Peyer's patch (tissue), 4 donors: Measurements from ENCODE around the gene ZMYND15.
"Not testable (repeated sequence)": the region's sequence is repeated elsewhere in the genome, so short reads cannot be mapped to it uniquely, and the experiment has no call there.

Source experiments
- CTCF ChIP-seq, 6 experiments: fragments of 450-650 bp in 4 of 6; fragments of 200-600 bp in 2 of 6; sonication (generic) in 1 of 6; IDR thresholded peaks; one replicate each; pipeline ENCODE4 v1.5.1; 2017 to 2019; ENCODE audit warnings: antibody characterized with exemption in 6 of 6, mild to moderate bottlenecking in 3 of 6, moderate library complexity in 1 of 6
- POLR2A ChIP-seq, 2 donors: fragments of 450-650 bp; IDR thresholded peaks; one replicate each; pipeline ENCODE4 v1.5.1; 2017; ENCODE audit warnings: antibody characterized with exemption in 2 of 2, mild to moderate bottlenecking in 2 of 2, moderate library complexity in 2 of 2

GRCh38 chr17:4704574-4704907 lies 35.1 kb upstream of the ZMYND15 start:
- TF ChIP-seq CTCF, POLR2A (IDR thresholded peaks at IDR 0.05): not testable (repeated sequence)
